Smooth muscle cell (in vitro differentiated cells): ENCODE measurements around the gene NGEF. TPM values are rescaled to one million over a fixed set of nuclear protein-coding genes. Genes with fewer than 3 reads are reported as not detected.

Experiments used
- DNase-seq: peaks from one replicate; lab custom pipeline; 2025; ENCODE audit not compliant: unreplicated experiment; lab: John Stamatoyannopoulos, UW
- H2AFZ ChIP-seq: fragments of 200-600 bp; sonication (generic); 2 replicates; pipeline ENCODE4 v1.6.0; 2016; ENCODE audit warnings: antibody characterized with exemption, low read depth, mild to moderate bottlenecking
- H3F3A ChIP-seq: fragments of 200-600 bp; sonication (generic); 2 replicates; pipeline ENCODE4 v1.6.0; 2017; ENCODE audit warnings: antibody characterized with exemption, low read depth
- H3K27ac ChIP-seq: fragments of 200-600 bp; sonication (generic); 2 replicates; pipeline ENCODE4 v1.5.1; 2016; ENCODE audit warnings: low read depth, mild to moderate bottlenecking
- H3K27me3 ChIP-seq: fragments of 200-600 bp; sonication (generic); 2 replicates; pipeline ENCODE4 v1.6.1; 2016; ENCODE audit warnings: low read depth, mild to moderate bottlenecking
- H3K36me3 ChIP-seq: fragments of 200-600 bp; sonication (generic); 2 replicates; pipeline ENCODE4 v1.5.1; 2016; ENCODE audit warnings: low read depth
- H3K4me1 ChIP-seq: fragments of 200-600 bp; sonication (generic); 2 replicates; pipeline ENCODE4 v1.5.1; 2016; ENCODE audit warnings: low read depth
- H3K4me2 ChIP-seq: fragments of 200-600 bp; sonication (generic); 2 replicates; pipeline ENCODE4 v1.6.0; 2016; ENCODE audit warnings: mild to moderate bottlenecking
- H3K4me3 ChIP-seq: fragments of 200-600 bp; sonication (generic); 2 replicates; pipeline ENCODE4 v1.5.1; 2016; ENCODE audit warnings: mild to moderate bottlenecking
- H3K79me2 ChIP-seq: fragments of 200-600 bp; sonication (generic); 2 replicates; pipeline ENCODE4 v1.6.0; 2016; ENCODE audit warnings: low read depth, mild to moderate bottlenecking
- H3K9ac ChIP-seq: fragments of 200-600 bp; sonication (generic); 2 replicates; pipeline ENCODE4 v1.6.0; 2016; ENCODE audit warnings: low read depth
- H3K9me3 ChIP-seq: fragments of 200-600 bp; sonication (generic); replicated peaks from 2 replicates; pipeline ENCODE4 v1.5.1; 2016; ENCODE audit warnings: low read depth
- H4K20me1 ChIP-seq: fragments of 200-600 bp; sonication (generic); 2 replicates; pipeline ENCODE4 v1.6.0; 2016; ENCODE audit warnings: low read depth
- WGBS: methylation state at CpG from one replicate; pipeline ENCODE4 v1.1.7; 2016; ENCODE audit warnings: low lambda C conversion rate; 5-methylcytosine and 5-hydroxymethylcytosine counted together
- polyA plus RNA-seq: library from polyadenylated mRNA; unstranded; fragments of >200 nt; fragmentation: Nextera tagmentation; extraction: Ambion mirVana; gene quantifications from 2 replicates; pipeline ENCODE4 v1.2.1, GENCODE V29; 2016
- total RNA-seq: library from RNA; depleted of rRNA; stranded (reverse); fragments of >200 nt; gene quantifications from 2 replicates; pipeline ENCODE4 v1.2.3, GENCODE V29; 2014
- TF ChIP-seq, protein P1 (sequence below): fragments of 200-600 bp; sonication (generic); IDR thresholded peaks from 2 replicates; pipeline ENCODE4 v1.5.1; 2017; ENCODE audit warnings: borderline replicate concordance, mild to moderate bottlenecking, antibody characterized with exemption; ENCODE audit not compliant: insufficient read depth, poor library complexity, severe bottlenecking

Gene NGEF
- total and polyA plus RNA-seq, 2 experiments from 2014 or later: 0.09 TPM; not detected in 1

GRCh38 chr2:233029321-233029720 is 16.3 kb upstream of the NGEF start:
- Histone ChIP-seq H2AFZ (no peak overlapping the region), H3K79me2 (no peaks in the 10 kb centered on the region), H3K4me2 (no peak overlapping the region), H3K9me3 (no peaks in the 10 kb centered on the region), H3K4me1 (peaks cover 6% of the 10 kb centered on the region), H4K20me1 (no peaks in the 10 kb centered on the region), H3K27ac (no peak overlapping the region), H3K9ac (no peak overlapping the region), H3K4me3 (no peak overlapping the region), H3K27me3 (no peaks in the 10 kb centered on the region), H3K36me3 (no peaks in the 10 kb centered on the region), H3F3A (no peaks in the 10 kb centered on the region)
- TF ChIP-seq, protein P1, sequence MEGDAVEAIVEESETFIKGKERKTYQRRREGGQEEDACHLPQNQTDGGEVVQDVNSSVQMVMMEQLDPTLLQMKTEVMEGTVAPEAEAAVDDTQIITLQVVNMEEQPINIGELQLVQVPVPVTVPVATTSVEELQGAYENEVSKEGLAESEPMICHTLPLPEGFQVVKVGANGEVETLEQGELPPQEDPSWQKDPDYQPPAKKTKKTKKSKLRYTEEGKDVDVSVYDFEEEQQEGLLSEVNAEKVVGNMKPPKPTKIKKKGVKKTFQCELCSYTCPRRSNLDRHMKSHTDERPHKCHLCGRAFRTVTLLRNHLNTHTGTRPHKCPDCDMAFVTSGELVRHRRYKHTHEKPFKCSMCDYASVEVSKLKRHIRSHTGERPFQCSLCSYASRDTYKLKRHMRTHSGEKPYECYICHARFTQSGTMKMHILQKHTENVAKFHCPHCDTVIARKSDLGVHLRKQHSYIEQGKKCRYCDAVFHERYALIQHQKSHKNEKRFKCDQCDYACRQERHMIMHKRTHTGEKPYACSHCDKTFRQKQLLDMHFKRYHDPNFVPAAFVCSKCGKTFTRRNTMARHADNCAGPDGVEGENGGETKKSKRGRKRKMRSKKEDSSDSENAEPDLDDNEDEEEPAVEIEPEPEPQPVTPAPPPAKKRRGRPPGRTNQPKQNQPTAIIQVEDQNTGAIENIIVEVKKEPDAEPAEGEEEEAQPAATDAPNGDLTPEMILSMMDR: no peak
- DNase-seq: no peak
- 85% methylated on average over 9 of the region's 9 CpGs for WGBS

GRCh38 chr2:233026198-233026813 is 13.2 kb upstream of the NGEF start:
- Histone ChIP-seq H4K20me1 (no peaks in the 10 kb centered on the region), H3K27ac (no peak overlapping the region), H3K4me2 (peak overlapping the region; percentile 28), H3K36me3 (no peaks in the 10 kb centered on the region), H3K79me2 (no peaks in the 10 kb centered on the region), H3K4me1 (no peaks in the 10 kb centered on the region), H3K9me3 (no peaks in the 10 kb centered on the region), H3K27me3 (no peaks in the 10 kb centered on the region), H3K9ac (no peak overlapping the region), H3F3A (no peaks in the 10 kb centered on the region), H3K4me3 (no peak overlapping the region), H2AFZ (no peak overlapping the region)
- WGBS: 50% methylated on average over 4 of the region's 4 CpGs
- DNase-seq: no peak
- TF ChIP-seq, protein P1: no peak

DNA sequence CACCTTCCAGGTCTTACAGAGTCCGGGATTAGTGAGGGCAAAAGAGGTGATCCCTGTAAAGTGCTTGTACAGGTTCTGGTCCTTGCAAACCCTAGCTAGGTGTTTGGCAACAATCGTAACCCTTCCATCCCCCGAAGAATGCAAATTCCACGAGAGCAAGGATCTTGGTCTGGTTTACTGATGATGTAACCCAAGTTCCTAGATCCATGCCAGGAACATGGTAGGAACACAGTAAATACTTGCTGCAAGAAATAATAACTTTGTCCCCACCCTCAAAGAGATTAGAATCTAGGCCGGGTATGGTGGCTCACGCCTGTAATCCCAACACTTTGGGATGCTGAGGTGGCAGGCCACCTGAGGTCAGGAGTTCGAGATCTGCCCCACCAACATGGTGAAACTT is 12.7 kb upstream of the NGEF start:
- H3K4me3 ChIP-seq: no peak overlapping the region
- no peaks in the 10 kb centered on the region for H3K27me3 ChIP-seq
- H4K20me1 ChIP-seq: no peaks in the 10 kb centered on the region
- no peak overlapping the region for H3K4me2 ChIP-seq
- H3K4me1 ChIP-seq: no peaks in the 10 kb centered on the region
- H3K36me3 ChIP-seq: no peaks in the 10 kb centered on the region
- 79% methylated on average over 7 of the region's 7 CpGs for WGBS
- H3K27ac ChIP-seq: no peak overlapping the region
- H3K9ac ChIP-seq: no peak overlapping the region
- H2AFZ ChIP-seq: no peak overlapping the region
- no peak for DNase-seq
- TF ChIP-seq, protein P1: no peak
- H3K79me2 ChIP-seq: no peaks in the 10 kb centered on the region
- no peaks in the 10 kb centered on the region for H3F3A ChIP-seq
- no peaks in the 10 kb centered on the region for H3K9me3 ChIP-seq

DNA sequence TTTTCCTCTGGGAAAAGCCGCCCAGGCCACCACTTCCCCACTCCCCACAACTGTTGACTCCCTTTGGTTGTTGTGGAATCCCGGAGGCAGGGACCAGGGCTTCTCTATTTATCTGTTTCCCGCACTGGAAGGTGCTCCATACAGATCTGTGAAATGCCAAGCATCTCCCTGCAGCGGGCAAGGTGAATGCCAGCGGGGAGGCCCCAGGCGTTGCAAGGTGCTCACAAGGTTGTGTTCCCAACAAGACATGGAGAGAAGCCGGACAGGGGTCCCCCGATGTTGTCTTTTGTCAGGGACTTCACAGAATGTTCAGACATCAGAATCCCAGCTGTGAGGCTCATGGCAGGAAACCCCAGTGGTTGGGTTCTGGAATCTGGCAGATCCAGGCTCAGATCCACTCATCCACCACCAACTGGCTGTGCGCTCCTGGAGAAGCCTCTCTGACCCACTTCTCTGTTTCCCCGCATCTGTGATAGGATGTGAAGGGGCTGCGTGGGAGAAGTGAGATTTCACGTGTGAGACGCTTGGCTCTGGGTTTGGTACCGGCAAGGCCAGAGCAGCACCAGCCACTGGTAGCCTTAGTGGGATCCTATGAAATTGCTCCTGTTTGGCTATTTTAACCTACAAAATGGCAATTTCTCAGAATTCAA is 10.8 kb upstream of the NGEF start:
- Histone ChIP-seq H3K27ac (no peak overlapping the region), H3K4me1 (no peaks in the 10 kb centered on the region), H4K20me1 (no peaks in the 10 kb centered on the region), H3K4me3 (no peak overlapping the region), H3K4me2 (no peak overlapping the region), H3K79me2 (no peaks in the 10 kb centered on the region), H2AFZ (no peak overlapping the region), H3K27me3 (no peaks in the 10 kb centered on the region), H3K9ac (no peak overlapping the region), H3F3A (no peaks in the 10 kb centered on the region), H3K36me3 (no peaks in the 10 kb centered on the region), H3K9me3 (no peaks in the 10 kb centered on the region)
- 93% methylated on average over 14 of the region's 14 CpGs for WGBS
- TF ChIP-seq, protein P1: no peak
- no peak for DNase-seq
